IMR-90 (cell line): Measurements from ENCODE around the gene EPN1. TPM values are rescaled to one million over a fixed set of nuclear protein-coding genes. Genes with fewer than 3 reads are reported as not detected.
A peak's percentile ranks its signal among the peaks of the same experiment; 100 is the strongest.

ENCODE experiments used
- ATAC-seq: fragments of 200-7000 bp; cut with Tn5 transposase; 2 replicates; pipeline ENCODE4 v1.9.1; 2020; ENCODE audit warnings: low read depth, mild to moderate bottlenecking, moderate library complexity
- BruUV-seq: library from RNA; stranded (reverse); fragments of 400-500 nt; replicated peaks from 2 replicates; lab custom pipeline; 2021; lab: Mats Ljungman, UMichigan
- CTCF ChIA-PET: fragments of 300-600 bp; formaldehyde crosslinking; extraction: SDS; loops from one replicate; lab custom pipeline; 2021; ENCODE audit warnings: antibody characterized with exemption; lab: Yijun Ruan, JAX
- POLR2A ChIA-PET: fragments of 300-600 bp; sonication (Branson Sonifier 250); formaldehyde crosslinking; loops from one replicate; lab custom pipeline; 2022; ENCODE audit warnings: antibody characterized with exemption; ENCODE audit not compliant: unreplicated experiment; lab: Charles Lee
- DNase-seq: peaks from one replicate; pipeline ENCODE4 v3.0.0; 2013
- H2AFZ ChIP-seq: replicated peaks from 2 replicates; pipeline ENCODE3; 2013; ENCODE audit warnings: low read length, mild to moderate bottlenecking; ENCODE audit not compliant: poor library complexity
- H2AK5ac ChIP-seq: 2 replicates; pipeline ENCODE4 v1.6.1; 2013; ENCODE audit warnings: low read depth, low read length, inconsistent platforms
- H2AK9ac ChIP-seq: replicated peaks from 2 replicates; pipeline ENCODE3; 2013; ENCODE audit warnings: mild to moderate bottlenecking, low read depth, low read length, moderate library complexity; ENCODE audit not compliant: poor library complexity
- H2BK120ac ChIP-seq: 2 replicates; pipeline ENCODE4 v1.6.1; 2013; ENCODE audit warnings: low read depth, low read length, inconsistent platforms
- H2BK15ac ChIP-seq: 3 replicates; pipeline ENCODE4 v1.6.1; 2013; ENCODE audit warnings: low read depth, low read length, inconsistent platforms
- H2BK20ac ChIP-seq: 2 replicates; pipeline ENCODE4 v1.6.1; 2013; ENCODE audit warnings: low read depth, mild to moderate bottlenecking, inconsistent platforms, low read length, moderate library complexity
- H2BK5ac ChIP-seq: 2 replicates; pipeline ENCODE4 v1.6.1; 2013; ENCODE audit warnings: mild to moderate bottlenecking, low read depth, low read length, inconsistent platforms; ENCODE audit not compliant: poor library complexity, severe bottlenecking
- H3K14ac ChIP-seq: replicated peaks from 2 replicates; pipeline ENCODE4 v1.6.1; 2013; ENCODE audit warnings: low read depth, low read length, inconsistent platforms
- H3K18ac ChIP-seq: 2 replicates; pipeline ENCODE4 v1.6.1; 2013; ENCODE audit warnings: low read depth, low read length, control low read depth
- H3K23ac ChIP-seq: 2 replicates; pipeline ENCODE4 v1.6.1; 2013; ENCODE audit warnings: low read depth, low read length, inconsistent platforms
- H3K27ac ChIP-seq: 2 replicates; pipeline ENCODE4 v1.5.1; 2013; ENCODE audit warnings: mild to moderate bottlenecking, control low read depth, low read length; ENCODE audit not compliant: insufficient read depth
- H3K27me3 ChIP-seq: 2 replicates; pipeline ENCODE4 v1.6.1; 2013; ENCODE audit warnings: low read length; ENCODE audit not compliant: control insufficient read depth, insufficient read depth
- H3K36me3 ChIP-seq: 2 replicates; pipeline ENCODE4 v1.6.1; 2013; ENCODE audit warnings: low read length, mixed read lengths; ENCODE audit not compliant: control insufficient read depth, insufficient read depth
- H3K4ac ChIP-seq: 2 replicates; pipeline ENCODE4 v1.6.1; 2013; ENCODE audit warnings: low read depth, low read length, inconsistent platforms
- H3K4me1 ChIP-seq: 2 replicates; pipeline ENCODE4 v1.6.1; 2013; ENCODE audit warnings: low read length, mixed read lengths; ENCODE audit not compliant: control insufficient read depth, insufficient read depth
- H3K4me2 ChIP-seq: 2 replicates; pipeline ENCODE4 v1.6.1; 2013; ENCODE audit warnings: low read depth, mild to moderate bottlenecking, control low read depth, low read length, moderate library complexity
- H3K4me3 ChIP-seq: 2 replicates; pipeline ENCODE4 v1.5.1; 2013; ENCODE audit warnings: low read depth, mild to moderate bottlenecking, control low read depth, low read length, moderate library complexity; ENCODE audit not compliant: insufficient read depth
- H3K56ac ChIP-seq: 2 replicates; pipeline ENCODE4 v1.6.1; 2013; ENCODE audit warnings: low read length, inconsistent platforms; ENCODE audit not compliant: insufficient read depth; ENCODE audit errors: extremely low read depth
- H3K79me1 ChIP-seq, 2 experiments: 2 replicates each; pipeline ENCODE4 v1.6.1; 2013; ENCODE audit warnings: low read length in 2 of 2, inconsistent platforms in 1 of 2, low read depth in 1 of 2
- H3K9ac ChIP-seq: 2 replicates; pipeline ENCODE4 v1.6.1; 2013; ENCODE audit warnings: low read depth, low read length, control low read depth
- H3K9me1 ChIP-seq: 2 replicates; pipeline ENCODE4 v1.6.1; 2013; ENCODE audit warnings: low read length, inconsistent platforms; ENCODE audit not compliant: insufficient read depth
- H3K9me3 ChIP-seq: 2 replicates; pipeline ENCODE4 v1.6.1; 2013; ENCODE audit warnings: low read length; ENCODE audit not compliant: control insufficient read depth, insufficient read depth
- H4K20me1 ChIP-seq: 2 replicates; pipeline ENCODE4 v1.6.1; 2013; ENCODE audit warnings: low read length, inconsistent platforms; ENCODE audit not compliant: insufficient read depth
- H4K5ac ChIP-seq: 2 replicates; pipeline ENCODE4 v1.6.1; 2013; ENCODE audit warnings: mild to moderate bottlenecking, low read depth, low read length, control low read depth
- H4K8ac ChIP-seq, 2 experiments: 2 replicates each; pipeline ENCODE4 v1.6.1; 2013; ENCODE audit warnings: low read depth in 2 of 2, low read length in 2 of 2, control low read depth in 1 of 2, inconsistent platforms in 1 of 2
- H4K91ac ChIP-seq: 2 replicates; pipeline ENCODE4 v1.6.1; 2013; ENCODE audit warnings: low read depth, low read length, inconsistent platforms; ENCODE audit not compliant: insufficient read depth
- BHLHE40 ChIP-seq: fragments of 150-350 bp; IDR thresholded peaks from 2 replicates; pipeline ENCODE4 v1.6.1; 2016; ENCODE audit warnings: mild to moderate bottlenecking, low read depth, low read length
- CEBPB ChIP-seq: IDR thresholded peaks from 2 replicates; pipeline ENCODE4 v1.6.1; 2012; ENCODE audit warnings: low read depth, low read length, improper control_type of control experiment
- CHD1 ChIP-seq: IDR thresholded peaks from 2 replicates; pipeline ENCODE4 v1.6.1; 2012; ENCODE audit warnings: low read depth, low read length, improper control_type of control experiment
- FOS ChIP-seq: fragments of 150-350 bp; IDR thresholded peaks from 2 replicates; pipeline ENCODE4 v1.6.1; 2016; ENCODE audit warnings: low read depth, low read length
- MAFK ChIP-seq: IDR thresholded peaks from 2 replicates; pipeline ENCODE4 v1.6.1; 2012; ENCODE audit warnings: low read depth, low read length, improper control_type of control experiment
- MAZ ChIP-seq: IDR thresholded peaks from 2 replicates; pipeline ENCODE4 v1.6.1; 2012; ENCODE audit warnings: low read depth, mild to moderate bottlenecking, low read length, improper control_type of control experiment, moderate library complexity, borderline replicate concordance
- RAD21 ChIP-seq: IDR thresholded peaks from 2 replicates; pipeline ENCODE4 v1.6.1; 2012; ENCODE audit warnings: low read length, improper control_type of control experiment
- WGBS, 2 experiments: methylation state at CpG; one replicate each; pipeline versions ENCODE4 v1.1.5 to v1.1.7; 2013; ENCODE audit warnings: missing lambda C conversion rate in 2 of 2; ENCODE audit not compliant: insufficient read length in 1 of 2; ENCODE audit errors: extremely low coverage in 2 of 2; 5-methylcytosine and 5-hydroxymethylcytosine counted together
- dilution Hi-C: fragments of 300-500 bp; cut with HindIII; formaldehyde crosslinking; loops from one replicate; pipeline ENCODE4 v1.14.3; 2018; ENCODE audit warnings: low sequenced_read_pairs; ENCODE audit not compliant: unreplicated experiment
- in situ Hi-C: fragments of 300-500 bp; cut with MboI; formaldehyde crosslinking; loops from 3 replicates; pipeline ENCODE4 v1.14.3; 2019; ENCODE audit warnings: low sequenced_read_pairs, inconsistent platforms, mixed read lengths
- intact Hi-C: fragments of 100-400 bp; cut with micrococcal nuclease; formaldehyde crosslinking; loops from 2 replicates; pipeline ENCODE4 v1.10.0; 2022
- polyA plus RNA-seq, 3 experiments: library from polyadenylated mRNA; depleted of rRNA; stranded (reverse); fragments of >200 nt; gene quantifications; 2 replicates each; pipeline ENCODE4 v1.2.3, GENCODE V29; 2012; ENCODE audit warnings: low replicate concordance in 1 of 3
- total RNA-seq: library from RNA; depleted of rRNA; stranded (reverse); fragments of >200 nt; gene quantifications from 2 replicates; pipeline ENCODE4 v1.2.3, GENCODE V29; 2012
- TF ChIP-seq, protein P1 (sequence below): conservative IDR thresholded peaks from 2 replicates; pipeline ENCODE4 v1.5.1; 2012; ENCODE audit warnings: mild to moderate bottlenecking, low read depth, low read length, improper control_type of control experiment

The EPN1 gene
- total and polyA plus RNA-seq, 2 of the 4 experiments (the other 2 are of a cell fraction) = 19.0 to 122 TPM

DNA sequence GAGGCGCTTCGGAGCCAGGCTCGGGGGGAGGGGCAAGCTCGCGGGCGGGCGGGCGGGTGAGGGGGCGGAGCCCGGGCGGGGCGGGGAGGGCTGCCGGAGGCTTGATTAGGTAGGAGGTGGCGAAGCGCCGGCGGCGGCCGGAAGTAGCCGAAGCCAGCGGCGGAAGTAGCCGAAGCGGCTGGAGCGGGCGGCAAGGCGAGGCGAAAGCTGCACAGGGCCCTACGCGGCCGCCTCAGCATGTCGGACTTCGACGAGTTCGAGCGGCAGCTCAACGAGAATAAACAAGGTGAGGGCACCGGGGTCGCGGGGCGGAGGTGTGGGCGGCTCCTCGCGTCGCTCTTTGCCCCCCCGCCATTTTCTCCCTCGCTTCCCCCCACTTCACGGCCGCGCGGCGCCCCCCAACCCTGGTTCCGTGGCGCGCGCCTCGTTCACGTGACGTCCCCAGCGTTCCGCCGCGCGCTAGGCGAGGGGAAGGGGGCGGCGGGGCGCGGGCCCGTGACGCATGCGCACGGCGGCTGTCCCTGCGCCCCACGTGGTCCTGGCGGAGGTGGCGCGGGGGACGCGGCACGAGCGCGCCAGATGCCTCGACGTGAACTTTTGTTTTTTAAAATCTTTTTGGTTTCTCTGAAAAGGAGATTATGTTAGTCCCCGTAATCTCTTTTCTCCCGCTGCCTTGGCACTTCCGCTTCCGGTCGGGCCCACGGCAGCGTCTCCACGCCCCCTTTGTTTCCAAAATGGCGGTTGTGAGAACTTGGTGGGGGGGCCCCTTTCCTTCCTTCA, 20.0 kb upstream of the EPN1 start, which contains the start of gene U2AF2 (continued):
- TF ChIP-seq BHLHE40 (peak; percentile 78), RAD21 (no peak), CHD1 (no peak; the same call in 1 of the 2 replicates), CEBPB (no peak)

DNA sequence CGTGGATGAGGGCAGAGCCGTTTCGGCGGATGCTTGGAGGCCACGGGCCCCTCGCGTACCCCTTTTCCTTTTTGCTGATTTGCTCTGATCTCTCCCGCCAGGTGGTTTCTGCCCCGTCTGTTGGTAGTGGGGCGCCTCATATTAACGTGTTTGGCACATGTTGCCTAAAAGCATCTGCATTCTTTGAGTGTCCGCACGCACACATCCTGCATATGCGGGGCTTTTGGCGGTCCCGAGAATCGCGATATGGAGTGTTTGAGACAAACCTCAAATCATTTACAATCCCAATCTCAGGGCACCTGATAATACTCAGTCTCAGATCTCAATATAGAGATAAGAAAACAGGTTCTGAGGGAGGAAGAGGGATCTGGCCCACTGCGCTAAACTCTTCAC, 19.4 kb upstream of the EPN1 start:
- ATAC-seq (no peak), DNase-seq (no peak)
- Histone ChIP-seq H2BK120ac (no peak overlapping the region), H2BK15ac (no peak overlapping the region), H3K4ac (peak overlapping the region; percentile 57), H3K4me2 (peak overlapping the region; percentile 92), H3K9ac (peak overlapping the region; percentile 81), H3K9me1 (peaks cover 13% of the 10 kb centered on the region), H3K4me3 (peak overlapping the region; percentile 79), H3K27me3 (no peaks in the 10 kb centered on the region), H2AFZ (peak overlapping the region; percentile 93), H2AK9ac (peak overlapping the region; percentile 99), H2AK5ac (peak overlapping the region; percentile 76), H3K18ac (no peak overlapping the region), H4K20me1 (peaks cover 61% of the 10 kb centered on the region), H3K27ac (peak overlapping the region; percentile 94), H3K14ac (peak overlapping the region; percentile 73), H4K5ac (0 out of 2 replicates have a peak overlapping the region, but pooled peaks have one; percentile 1), H3K79me1 (peaks cover 0 to 18% of the 10 kb centered on the region in 2 experiments; a peak in 1 of 4 replicates), H4K8ac (peak overlapping the region; percentile 53 to 98; a peak in 3 of 4 replicates), H3K4me1 (peaks cover 10% of the 10 kb centered on the region), H3K36me3 (peaks cover 19% of the 10 kb centered on the region), H3K9me3 (no peaks in the 10 kb centered on the region), H2BK20ac (no peak overlapping the region), H3K56ac (peak overlapping the region; percentile 58), H4K91ac (peak overlapping the region; percentile 57), H2BK5ac (peak overlapping the region; percentile 2), H3K23ac (peak overlapping the region; percentile 42; the same call in 1 of the 2 replicates)
- TSS peak; percentile 34 for BruUV-seq
- CTCF ChIA-PET = no interaction called here
- POLR2A ChIA-PET = no interaction called here
- TF ChIP-seq FOS (no peak), BHLHE40 (no peak), CEBPB (no peak), MAFK (no peak), MAZ (no peak)
- TF ChIP-seq, protein P1, sequence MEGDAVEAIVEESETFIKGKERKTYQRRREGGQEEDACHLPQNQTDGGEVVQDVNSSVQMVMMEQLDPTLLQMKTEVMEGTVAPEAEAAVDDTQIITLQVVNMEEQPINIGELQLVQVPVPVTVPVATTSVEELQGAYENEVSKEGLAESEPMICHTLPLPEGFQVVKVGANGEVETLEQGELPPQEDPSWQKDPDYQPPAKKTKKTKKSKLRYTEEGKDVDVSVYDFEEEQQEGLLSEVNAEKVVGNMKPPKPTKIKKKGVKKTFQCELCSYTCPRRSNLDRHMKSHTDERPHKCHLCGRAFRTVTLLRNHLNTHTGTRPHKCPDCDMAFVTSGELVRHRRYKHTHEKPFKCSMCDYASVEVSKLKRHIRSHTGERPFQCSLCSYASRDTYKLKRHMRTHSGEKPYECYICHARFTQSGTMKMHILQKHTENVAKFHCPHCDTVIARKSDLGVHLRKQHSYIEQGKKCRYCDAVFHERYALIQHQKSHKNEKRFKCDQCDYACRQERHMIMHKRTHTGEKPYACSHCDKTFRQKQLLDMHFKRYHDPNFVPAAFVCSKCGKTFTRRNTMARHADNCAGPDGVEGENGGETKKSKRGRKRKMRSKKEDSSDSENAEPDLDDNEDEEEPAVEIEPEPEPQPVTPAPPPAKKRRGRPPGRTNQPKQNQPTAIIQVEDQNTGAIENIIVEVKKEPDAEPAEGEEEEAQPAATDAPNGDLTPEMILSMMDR = no peak
- in situ Hi-C loops = loop anchor here (25.0 kb wide), 2 partner anchors 1193 to 1518 kb away; partner anchors contain the start of genes CDC42EP5, CNOT3 and LENG9
- no CpG with 5 or more reads among the region's 19 CpGs for WGBS, 2 experiments
- dilution Hi-C loops = no loop called here
- intact Hi-C loops = loop anchor here (2.0 kb wide), 1 partner anchor 19 kb away; the partner anchor contains the start of gene EPN1
